ENCODE results near the gene OLFML2A.
"Not testable (repeated sequence)": the region's sequence is repeated elsewhere in the genome, so short reads cannot be mapped to it uniquely, and the experiment has no call there.

The OLFML2A gene

GRCh38 chr9:124761196-124761595 lies 15.7 kb upstream of the OLFML2A start:
- no peak for DNase-seq (ENCODE audit: low read depth in 3 of 3)

- DNase-seq (ENCODE audit: low read depth in 3 of 3), result no peak
These were observed 15.2 kb upstream of the OLFML2A start for GRCh38 chr9:124761710-124762109.

GRCh38 chr9:124762633-124763032 lies 14.3 kb upstream of the OLFML2A start:
- DNase-seq (ENCODE audit: low read depth in 3 of 3), result no peak

GRCh38 chr9:124764774-124765438 lies 12.0 kb upstream of the OLFML2A start:
- DNase-seq (ENCODE audit: low read depth in 3 of 3), result no peak

- no peak for DNase-seq (ENCODE audit: low read depth in 3 of 3)
These were observed 11.5 kb upstream of the OLFML2A start for GRCh38 chr9:124765439-124765835.

GRCh38 chr9:124766326-124766725 lies 10.6 kb upstream of the OLFML2A start:
- no peak for DNase-seq (ENCODE audit: low read depth in 3 of 3)

GRCh38 chr9:124766815-124767554 lies 9.9 kb upstream of the OLFML2A start:
- no peak for DNase-seq (ENCODE audit: low read depth in 3 of 3)

- no peak for DNase-seq (ENCODE audit: low read depth in 3 of 3)
These were observed 9.1 kb upstream of the OLFML2A start for GRCh38 chr9:124767821-124768220.

GRCh38 chr9:124768334-124768733 lies 8.6 kb upstream of the OLFML2A start:
- DNase-seq (ENCODE audit: low read depth in 3 of 3), result no peak

GRCh38 chr9:124768750-124769548 lies 8.0 kb upstream of the OLFML2A start:
- DNase-seq (ENCODE audit: low read depth in 3 of 3), result no peak

GRCh38 chr9:124769549-124770358 lies 7.2 kb upstream of the OLFML2A start:
- DNase-seq (ENCODE audit: low read depth in 3 of 3), result peak in 1 of 3 experiments; percentile 17

GRCh38 chr9:124770359-124771020 lies 6.4 kb upstream of the OLFML2A start:
- DNase-seq (ENCODE audit: low read depth in 3 of 3), result no peak

GRCh38 chr9:124771021-124771866 lies 5.7 kb upstream of the OLFML2A start, which contains the start of gene NR6A1:
Gene NR6A1 (minus strand): TSS chr9:124771311.
- peak; percentile 88 to 92 (median 90) for DNase-seq (ENCODE audit: low read depth in 3 of 3)

- peak in 1 of 3 experiments; percentile 29 for DNase-seq (ENCODE audit: low read depth in 3 of 3)
These were observed 4.9 kb upstream of the OLFML2A start for GRCh38 chr9:124771867-124772679.

- DNase-seq (ENCODE audit: low read depth in 3 of 3), result not testable (repeated sequence)
These were observed 4.1 kb upstream of the OLFML2A start for GRCh38 chr9:124772877-124773276.

- DNase-seq (ENCODE audit: low read depth in 3 of 3), result no peak
These were observed 3.3 kb upstream of the OLFML2A start for GRCh38 chr9:124773473-124774128.

- DNase-seq (ENCODE audit: low read depth in 3 of 3), result peak; percentile 63 to 75 (median 72)
These were observed 2.6 kb upstream of the OLFML2A start for GRCh38 chr9:124774129-124774978.

- DNase-seq (ENCODE audit: low read depth in 3 of 3), result no peak
These were observed 347 bp upstream of the OLFML2A start for GRCh38 chr9:124776618-124776953.
